GM12892 (cell line): ENCODE results near the gene ZNF792.
A peak's percentile ranks its signal among the peaks of the same experiment; 100 is the strongest.

Experiments used
- POLR2A ChIP-seq: IDR thresholded peaks from 2 replicates; pipeline ENCODE4 v1.6.1; 2011; ENCODE audit warnings: low read depth, low read length, control low read depth
- POLR2AphosphoS5 ChIP-seq: IDR thresholded peaks from 2 replicates; pipeline ENCODE4 v1.6.1; 2011; ENCODE audit warnings: low read depth, low read length, control low read depth
- TAF1 ChIP-seq: IDR thresholded peaks from 2 replicates; pipeline ENCODE4 v1.6.1; 2011; ENCODE audit warnings: low read depth, mild to moderate bottlenecking, control low read depth, low read length, borderline replicate concordance

DNA sequence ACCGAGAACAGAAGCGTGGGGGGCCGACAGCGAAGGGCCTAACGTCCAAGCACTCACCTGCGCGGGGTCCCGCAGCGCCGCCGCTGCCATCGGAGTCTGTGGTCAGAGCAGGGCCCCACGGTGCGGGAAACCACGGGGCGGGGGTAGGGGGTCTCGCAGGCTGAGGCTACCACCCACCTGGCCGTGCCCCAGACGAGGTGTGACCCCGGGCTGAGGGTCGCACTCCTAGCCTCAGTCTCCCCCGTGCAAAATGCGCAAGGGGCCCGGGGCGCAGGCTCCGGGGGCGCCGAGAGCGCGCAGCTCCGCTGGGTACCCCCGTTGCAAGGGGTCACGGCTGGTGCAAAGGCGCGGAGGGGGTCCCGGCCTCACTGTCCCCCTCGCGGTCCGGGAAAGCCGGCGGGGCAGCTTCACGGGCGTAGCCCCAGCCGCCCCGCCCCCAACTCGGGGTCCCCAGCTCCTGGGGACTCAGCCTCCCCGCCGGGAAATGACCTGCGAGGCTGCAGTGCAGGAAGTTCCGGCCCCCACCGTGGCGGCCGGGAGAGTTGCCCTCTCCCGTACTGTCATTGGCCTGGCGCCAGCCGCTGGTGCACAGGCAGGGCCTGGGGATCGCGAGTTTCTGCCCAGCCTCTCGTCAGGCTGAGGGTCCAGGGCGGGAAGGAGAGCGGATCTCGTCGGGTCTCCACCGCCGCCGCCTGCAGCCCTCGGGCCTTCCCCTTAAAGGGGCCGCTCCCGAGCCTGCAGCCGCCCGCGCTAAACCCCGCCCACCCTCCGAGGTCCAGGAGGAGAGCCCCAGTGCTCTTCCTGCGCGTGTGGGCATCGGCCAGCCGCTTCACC, at the start of gene ZNF792:
- TF ChIP-seq TAF1 (no peak), POLR2A (0 out of 2 replicates have a peak, but pooled peaks have one; percentile 32), POLR2AphosphoS5 (no peak)
